ENCODE data around the gene PDE4D.
"Not testable (repeated sequence)": the region's sequence is repeated elsewhere in the genome, so short reads cannot be mapped to it uniquely, and the experiment has no call there.

PDE4D gene

DNA sequence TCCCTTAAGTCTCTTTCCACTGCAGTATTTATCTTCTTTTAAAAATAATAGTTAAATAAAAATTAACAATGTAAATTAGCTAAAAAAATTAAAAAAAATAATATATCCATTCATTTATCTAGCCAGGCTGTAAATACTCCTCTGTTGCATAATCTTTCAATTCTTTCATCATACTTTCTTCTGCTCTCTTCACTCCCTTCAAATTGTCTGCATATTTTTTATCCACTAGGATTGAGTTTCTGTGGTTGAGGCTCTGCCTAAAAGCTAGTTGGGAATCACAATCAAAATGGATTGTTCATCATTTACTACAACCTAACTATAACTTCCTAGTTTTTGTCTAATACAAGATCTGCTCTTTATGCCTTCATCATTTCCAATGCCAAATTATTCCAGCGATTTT lies 182.2 kb downstream of the PDE4D start:
- in situ Hi-C loops (cut with MboI; ENCODE audit: low sequenced_read_pairs): no loop called here

DNA sequence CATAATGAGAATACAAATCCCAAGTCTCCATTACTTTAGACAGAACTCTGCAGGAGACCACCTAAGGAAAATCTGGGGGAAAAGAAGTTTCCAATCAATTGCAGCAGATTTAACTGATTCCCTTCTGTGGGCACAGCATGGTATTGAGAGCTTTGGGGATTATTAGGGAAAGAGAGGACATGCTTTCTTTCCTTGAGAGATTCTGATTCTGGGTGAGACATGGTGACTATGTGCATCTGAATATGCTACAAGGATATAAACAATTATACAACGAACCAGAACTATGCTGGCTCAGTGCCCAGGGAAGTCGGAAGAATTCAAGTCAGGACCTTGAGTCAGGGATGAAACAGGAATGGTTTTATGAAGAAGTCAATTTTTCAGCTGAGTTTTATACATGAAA lies 183.7 kb downstream of the PDE4D start:
- in situ Hi-C loops (cut with MboI; ENCODE audit: low sequenced_read_pairs): no loop called here

DNA sequence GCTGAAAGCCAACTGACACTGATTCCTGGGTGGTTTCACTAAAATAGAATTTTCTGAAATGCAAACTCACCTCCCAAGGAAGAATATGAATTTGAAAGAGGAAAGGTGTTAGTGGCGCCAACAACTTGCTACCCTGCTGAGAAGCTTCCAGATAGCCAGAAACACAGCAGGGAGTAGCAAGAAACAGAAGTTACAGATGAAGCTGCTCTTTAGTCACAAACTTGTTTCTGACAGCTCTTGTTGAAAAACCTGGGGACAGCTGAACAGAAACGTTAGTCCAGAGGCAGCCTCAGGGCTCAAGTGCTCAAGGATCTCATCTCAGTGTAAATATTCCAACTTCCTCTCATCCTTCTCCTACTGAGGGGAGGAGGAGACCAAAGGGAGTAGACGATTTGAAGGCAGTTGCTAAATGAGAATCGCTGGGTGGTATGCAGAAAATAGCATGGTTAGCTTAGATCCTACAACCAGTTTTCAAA lies 184.1 kb downstream of the PDE4D start:
- in situ Hi-C loops (cut with MboI; ENCODE audit: low sequenced_read_pairs): no loop called here

DNA sequence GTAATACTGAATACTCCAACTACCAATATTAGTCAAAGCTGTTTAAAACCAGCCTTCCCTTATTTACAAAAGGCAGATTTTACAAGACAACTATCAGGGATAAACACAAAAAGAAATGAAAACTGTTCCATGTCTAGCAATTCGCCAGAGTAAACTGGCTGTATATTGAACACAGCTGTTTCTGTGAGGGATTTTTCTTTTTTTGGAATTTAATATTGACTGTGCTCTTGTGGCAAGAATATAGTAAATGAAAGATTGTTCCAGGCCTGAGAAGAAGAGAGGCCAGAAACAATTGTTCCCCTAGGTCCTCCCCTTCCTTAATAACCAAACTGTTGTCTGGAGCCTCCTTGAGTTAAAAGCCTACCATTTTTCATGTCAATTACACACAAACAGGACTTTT lies 188.6 kb downstream of the PDE4D start:
- in situ Hi-C loops (cut with MboI; ENCODE audit: low sequenced_read_pairs): no loop called here

DNA sequence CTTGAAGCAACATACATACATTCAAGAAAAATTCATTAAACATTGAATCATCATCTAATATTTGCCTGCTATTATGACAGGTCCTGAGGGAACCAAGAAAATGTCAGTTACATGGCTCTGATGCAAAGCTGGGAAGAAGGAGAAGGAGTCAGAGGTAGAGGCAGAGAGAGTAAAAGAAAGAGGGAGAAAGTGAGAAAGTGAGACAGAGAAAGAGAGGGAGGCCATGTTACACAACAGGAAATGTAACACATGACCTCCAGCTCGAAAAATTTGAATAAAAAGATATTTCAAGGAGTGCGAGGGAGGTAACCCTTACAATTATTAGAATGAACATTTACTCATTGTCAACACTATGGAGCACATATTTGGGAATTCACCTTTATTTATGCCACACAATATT lies 189.7 kb downstream of the PDE4D start:
- in situ Hi-C loops (cut with MboI; ENCODE audit: low sequenced_read_pairs): no loop called here

DNA sequence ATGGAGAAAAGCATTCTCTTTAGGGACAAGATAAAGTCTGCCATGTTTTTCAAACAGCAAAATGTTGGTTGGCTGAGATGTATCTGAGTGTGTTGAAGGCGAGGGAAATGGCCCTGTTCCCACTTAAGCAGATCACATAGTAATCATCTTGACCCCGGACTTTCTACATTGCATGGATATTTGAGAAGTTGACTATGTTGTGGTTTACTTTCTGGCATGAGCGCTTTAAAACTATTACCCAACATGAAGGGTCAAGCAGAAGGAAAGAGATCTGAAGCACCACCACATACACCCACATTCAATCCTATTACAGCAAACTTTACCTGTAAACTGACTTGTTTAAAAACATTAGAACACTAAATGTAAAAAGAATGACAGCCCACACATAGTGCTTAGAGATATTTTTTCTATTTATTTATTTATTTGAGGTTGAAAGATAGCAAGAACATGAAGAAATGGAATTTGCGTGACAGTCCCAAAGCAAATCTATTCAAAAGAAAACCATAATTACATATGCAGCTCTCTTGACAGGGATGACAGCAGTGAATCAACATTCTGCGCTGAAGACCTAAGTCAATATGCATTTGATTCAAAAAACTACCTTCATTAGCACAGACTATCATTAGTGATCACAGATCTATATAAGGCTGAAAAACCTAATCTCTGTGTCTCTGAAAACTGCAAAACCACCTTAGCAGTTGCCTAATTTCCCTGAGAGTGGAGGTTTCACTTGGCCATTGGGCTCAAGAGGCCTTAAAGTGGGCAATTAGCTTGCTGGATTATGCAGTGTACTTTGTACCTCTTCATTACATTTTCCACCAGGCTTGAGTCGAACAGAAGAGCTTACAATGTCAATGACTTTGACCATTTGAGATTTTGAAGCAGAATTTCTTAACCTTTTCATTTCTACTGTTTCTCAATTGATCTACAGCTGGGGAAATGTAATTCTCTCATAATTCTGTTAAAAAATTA lies 195.0 kb downstream of the PDE4D start:
- in situ Hi-C loops (cut with MboI; ENCODE audit: low sequenced_read_pairs): no loop called here

DNA sequence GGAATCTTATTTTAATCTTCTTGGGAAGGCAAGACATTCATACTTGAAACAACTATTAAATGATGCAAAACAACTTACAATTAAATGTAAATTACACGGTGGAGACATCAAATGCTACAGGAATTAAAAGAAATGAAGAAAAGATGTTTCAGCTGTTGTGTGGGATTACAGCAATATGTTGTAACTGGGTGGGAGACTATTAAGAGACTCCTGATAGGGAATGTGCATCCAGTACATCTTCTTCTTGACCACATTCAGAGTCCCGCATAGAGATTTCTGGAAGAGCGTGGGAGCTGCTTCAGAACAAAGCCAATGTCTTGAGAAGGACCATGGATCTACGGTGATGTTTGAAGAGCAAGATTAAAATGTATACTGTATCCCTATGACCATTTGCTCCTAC lies 199.1 kb downstream of the PDE4D start:
- in situ Hi-C loops (cut with MboI; ENCODE audit: low sequenced_read_pairs): no loop called here

DNA sequence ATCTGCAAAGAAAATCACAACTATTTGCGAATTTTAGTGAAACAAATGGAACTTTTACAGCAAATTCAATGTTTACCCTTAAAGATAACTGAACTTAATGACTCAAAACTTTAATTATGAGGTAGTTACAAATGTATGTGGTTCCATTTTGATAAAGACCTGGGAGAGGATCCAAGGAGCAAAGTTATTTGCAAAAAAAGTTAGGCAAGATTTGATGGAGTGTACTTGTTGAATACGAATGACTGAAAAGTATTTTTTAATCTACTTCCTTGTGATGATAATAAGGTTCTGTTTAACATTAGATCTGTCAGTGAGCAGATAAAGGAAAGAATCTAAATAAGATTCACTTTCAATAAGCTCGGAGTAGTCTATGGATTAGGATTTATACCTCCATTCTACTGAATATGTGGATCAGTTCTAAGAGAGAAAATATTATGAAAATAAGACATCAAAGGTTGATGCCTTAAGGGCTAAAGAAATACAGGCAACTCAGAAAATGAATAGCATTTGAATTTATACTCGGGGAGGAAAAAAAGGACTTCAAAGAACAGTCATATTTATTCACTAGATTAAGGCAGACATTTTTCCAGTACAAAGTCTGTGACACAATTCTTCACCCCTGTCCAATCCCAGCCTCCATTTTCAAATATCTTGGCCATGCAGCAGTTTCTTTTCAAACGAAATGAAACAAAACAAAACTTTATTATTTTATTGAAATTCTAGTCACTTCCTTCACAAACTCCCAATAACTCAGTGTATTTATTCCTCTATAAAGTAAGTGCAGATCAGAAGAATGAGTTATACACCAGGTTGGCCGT lies 199.8 kb downstream of the PDE4D start:
- in situ Hi-C loops (cut with MboI; ENCODE audit: low sequenced_read_pairs): no loop called here

DNA sequence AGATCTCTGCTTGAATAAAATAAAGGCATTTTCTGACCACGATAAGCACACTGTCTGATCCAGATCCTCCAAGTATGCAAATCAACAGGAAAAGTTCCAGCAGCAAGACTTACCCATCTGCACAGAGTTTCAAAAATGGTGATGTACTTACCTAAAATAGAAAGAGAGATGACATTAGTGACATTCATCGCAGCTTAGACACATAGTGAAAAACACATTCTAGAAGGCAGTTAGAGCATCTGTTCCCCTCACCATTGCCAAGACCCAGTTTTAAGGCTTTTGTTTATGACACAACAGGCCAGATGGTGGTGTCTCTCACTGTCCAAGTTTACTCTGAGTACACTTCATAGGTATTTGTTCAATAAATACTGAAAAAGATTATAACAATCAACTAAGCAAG lies 207.7 kb downstream of the PDE4D start:
- in situ Hi-C loops (cut with MboI; ENCODE audit: low sequenced_read_pairs): no loop called here

DNA sequence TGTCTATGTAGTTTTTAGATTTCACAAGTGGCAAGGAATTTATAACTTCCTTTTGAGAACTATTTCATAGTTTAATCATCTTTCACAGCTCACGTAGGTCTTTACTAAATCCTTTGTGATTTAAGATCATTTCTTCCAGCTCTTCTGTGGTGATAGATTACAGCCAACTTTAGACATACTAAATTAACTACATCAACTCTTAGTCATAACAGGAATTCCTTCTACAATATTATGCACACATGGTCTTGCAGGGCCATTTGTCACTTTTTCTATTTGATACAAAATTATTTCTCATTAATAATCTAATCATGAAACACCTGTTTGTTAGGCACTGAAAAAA lies 208.4 kb downstream of the PDE4D start:
- in situ Hi-C loops (cut with MboI; ENCODE audit: low sequenced_read_pairs): no loop called here

DNA sequence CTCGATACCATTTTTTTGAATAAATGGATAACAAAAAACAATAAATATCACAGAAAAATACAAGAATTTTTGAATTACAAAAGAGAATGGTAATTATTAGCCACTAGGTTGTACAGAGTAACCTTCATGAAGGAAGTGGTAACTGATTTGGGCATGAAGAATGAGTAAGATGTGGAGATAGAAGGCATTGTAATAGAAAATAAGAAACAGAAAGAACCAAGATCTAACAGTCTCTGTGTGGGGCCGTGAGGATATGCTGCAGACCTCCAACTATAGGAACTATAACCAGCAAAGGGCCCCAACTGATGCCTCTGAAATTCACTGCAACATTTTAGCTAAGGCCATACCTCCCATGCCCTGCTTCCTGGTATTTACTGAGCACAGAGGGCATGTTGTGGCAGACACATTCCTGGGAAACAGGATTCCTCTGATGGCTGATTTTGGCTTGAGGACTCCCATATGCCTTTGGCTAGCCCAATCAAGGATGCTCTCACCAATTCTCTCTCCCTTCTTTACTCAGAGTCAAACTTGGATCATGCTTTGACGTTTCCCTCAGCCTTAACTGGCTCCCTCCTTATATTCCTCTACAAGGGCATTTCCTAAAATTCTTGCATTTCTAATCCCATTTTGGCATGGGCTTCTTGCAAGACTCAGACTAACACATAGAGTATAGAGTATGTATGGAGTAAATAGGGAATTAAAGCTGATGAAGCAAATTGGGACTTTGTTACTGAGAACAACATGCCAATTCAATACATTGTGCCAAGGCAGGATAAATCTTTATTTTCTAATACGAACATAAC lies 208.9 kb downstream of the PDE4D start:
- in situ Hi-C loops (cut with MboI; ENCODE audit: low sequenced_read_pairs): no loop called here

DNA sequence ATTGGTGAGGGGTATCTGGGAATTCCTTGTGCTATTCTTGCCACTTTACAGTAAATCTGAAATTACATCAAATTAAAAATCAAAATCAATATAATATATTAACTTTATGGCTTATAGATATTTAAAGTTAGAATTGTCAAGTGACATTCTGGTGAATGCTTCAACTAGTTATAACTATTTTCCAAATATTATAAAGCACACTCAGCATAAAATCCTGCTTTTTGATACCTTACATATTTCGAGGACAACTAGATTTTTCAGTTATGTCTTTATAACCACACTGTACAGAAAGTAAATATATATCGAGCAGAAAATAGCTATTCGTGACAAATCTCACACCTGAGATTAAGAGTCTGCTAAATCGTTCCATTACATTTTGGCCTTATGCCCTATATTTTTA lies 210.2 kb downstream of the PDE4D start:
- in situ Hi-C loops (cut with MboI; ENCODE audit: low sequenced_read_pairs): no loop called here

DNA sequence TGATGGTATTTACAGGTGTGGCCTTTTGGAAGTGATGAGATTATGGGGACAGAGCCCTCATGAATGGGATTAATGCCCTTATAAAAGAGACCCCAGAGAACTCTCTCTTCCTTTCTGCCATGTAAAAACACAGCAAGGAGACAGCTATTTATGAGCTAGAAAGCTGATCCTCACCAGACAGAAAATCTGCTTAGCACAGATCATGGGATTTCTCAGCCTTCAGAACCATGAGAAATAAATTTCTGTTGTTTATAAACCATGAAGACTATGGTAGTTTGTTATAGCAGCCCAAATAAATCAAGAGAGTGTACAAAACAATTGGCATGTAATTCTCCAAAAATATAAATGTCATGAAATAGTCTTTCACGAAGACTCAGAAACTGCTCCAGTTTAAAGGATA lies 211.0 kb downstream of the PDE4D start:
- in situ Hi-C loops (cut with MboI; ENCODE audit: low sequenced_read_pairs): no loop called here

DNA sequence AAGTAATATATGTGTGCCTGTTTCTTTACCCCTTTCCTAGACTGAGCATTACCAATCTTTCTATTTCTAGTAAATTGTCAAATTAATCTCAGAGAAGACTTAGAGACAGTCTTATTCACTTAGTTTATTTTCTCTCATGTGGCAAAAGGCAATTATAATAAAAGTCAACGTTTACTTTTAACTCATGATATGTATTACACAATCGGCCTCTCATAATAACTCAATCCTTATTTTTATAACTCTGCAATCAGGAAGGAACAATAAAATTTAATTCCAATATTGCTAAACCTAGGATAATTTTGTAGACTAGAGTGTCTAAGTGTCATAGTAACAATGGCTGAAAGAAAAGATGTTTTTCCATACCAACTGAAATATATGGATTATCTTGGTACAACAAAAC lies 214.6 kb downstream of the PDE4D start:
- in situ Hi-C loops (cut with MboI; ENCODE audit: low sequenced_read_pairs): no loop called here

DNA sequence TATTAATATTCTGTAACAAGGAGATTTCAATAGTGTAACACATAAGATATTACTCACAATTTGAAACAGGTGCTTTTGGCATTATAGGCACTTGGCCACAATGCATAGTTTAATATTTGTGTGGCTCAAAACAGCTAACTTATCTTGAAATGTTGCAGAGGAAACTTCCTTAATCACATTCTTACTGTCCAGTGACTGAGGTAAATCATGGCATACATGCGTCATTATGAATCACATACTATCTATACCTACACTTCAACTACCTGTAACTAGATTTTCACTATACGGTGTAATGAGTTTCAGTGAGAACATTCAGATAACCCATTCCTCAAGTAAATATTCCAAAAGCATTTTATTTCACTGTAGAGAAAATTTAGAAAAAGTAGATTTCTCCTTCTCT lies 218.8 kb downstream of the PDE4D start:
- in situ Hi-C loops (cut with MboI; ENCODE audit: low sequenced_read_pairs): no loop called here

DNA sequence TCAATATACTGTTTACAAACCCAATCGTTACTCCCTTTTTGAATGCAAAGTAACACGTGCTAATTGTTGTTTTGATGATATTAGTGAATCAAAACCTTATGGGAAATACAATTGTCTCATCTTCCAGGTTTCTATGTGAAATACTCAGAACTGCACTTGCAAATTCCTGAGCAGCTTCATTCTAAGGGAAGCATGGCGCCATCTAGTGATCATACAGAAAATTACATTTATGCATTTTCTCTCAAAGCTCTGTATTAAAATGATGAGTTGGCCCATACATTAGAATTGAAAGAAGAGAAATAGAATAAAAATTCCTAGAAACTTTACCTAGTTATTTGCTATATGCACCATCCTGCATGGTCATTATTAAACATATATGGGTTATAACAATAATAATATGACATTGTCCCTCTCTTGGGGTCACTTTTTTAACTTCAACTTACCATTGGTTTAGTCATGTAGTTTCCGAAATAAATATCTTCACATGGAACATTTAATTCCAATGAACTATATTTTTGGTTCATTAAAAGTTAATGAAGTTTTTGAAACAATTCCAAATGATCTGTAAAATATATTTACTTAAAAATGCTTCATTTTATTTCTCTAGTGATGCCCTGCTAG lies 220.0 kb downstream of the PDE4D start:
- in situ Hi-C loops (cut with MboI; ENCODE audit: low sequenced_read_pairs): no loop called here

DNA sequence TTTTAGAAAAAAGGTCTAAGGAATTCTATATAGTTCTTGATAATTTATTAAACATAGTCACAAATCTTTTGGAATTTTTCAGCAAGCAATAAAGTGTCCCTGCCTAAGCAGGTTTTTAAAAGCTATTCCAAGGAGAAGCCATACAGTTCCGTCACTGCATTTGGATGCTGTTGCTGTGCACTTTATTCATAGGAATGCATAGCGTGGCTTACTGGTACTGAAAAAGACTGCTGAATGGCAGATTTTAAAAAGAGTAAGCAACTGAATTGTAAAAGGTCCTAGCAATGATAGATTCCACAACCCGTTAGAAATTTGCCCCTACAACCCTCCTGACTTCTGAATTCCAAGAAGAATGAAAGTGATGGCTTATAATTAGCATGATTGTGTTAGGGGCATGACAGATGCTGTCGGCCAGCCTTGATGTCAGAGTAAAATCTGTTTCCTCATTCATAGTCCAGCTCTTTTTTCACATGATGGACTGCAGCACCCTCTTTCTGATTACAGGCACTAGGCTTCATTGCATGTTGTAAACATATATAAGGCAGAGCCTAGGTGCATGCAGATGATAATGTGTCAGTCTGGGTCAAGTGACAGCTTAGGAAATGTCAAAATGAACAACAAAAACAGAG lies 227.0 kb downstream of the PDE4D start:
- in situ Hi-C loops (cut with MboI; ENCODE audit: low sequenced_read_pairs): no loop called here

DNA sequence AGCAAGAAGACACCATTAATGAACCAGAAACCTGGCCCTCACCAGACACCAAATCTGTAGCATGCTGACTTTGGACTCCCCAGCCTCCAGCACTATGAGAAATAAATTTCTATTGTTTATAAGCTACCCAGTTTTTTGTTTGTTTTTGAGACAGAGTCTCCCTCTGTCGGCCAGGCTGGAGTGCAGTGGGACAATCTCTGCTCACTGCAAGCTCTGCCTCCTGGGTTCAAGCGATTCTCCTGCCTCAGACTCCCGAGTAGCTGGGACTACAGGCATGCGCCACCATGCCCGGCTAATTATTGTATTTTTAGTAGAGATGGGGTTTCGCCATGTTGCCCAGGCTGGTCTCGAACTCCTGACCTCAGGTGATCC lies 227.7 kb downstream of the PDE4D start:
- in situ Hi-C loops (cut with MboI; ENCODE audit: low sequenced_read_pairs): not testable (repeated sequence)

DNA sequence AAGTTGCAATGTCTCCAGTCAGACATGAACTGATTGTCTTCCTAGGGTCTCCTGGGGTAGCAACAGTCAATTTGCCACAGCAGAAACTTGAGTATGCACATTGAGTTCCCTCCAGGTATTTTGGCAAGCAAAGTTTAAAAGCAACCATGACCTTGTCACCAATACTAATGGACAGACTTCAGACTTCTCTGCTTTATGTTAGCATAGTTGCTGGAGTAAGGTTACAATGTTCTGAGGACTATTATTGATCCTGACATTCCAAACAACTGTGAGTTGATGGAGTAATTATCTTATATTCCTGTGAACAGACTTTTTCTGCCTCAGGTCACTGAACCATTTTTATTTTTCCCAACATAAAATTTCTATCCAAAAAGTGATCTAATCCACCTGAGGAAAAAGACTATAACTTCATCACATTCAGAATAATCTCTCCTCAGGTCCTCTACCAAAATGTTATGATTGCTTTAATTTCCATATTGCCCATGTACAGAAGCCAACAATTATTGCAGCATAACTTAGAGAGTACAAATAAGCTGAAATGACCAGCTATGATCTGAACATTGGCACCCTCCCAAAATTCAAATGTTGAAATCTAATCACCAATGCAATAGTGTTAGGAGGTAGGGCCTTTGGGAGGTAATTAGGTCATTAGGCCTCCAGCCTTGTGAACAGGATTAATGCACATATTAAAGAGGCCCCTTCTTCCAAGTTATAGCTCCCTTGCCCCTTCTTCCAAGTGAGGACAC lies 228.3 kb downstream of the PDE4D start:
- in situ Hi-C loops (cut with MboI; ENCODE audit: low sequenced_read_pairs): no loop called here

All from hTERT RPE-1 (cell line).